GM23338 (cell line): Measurements from ENCODE around the gene FCN1.

ENCODE experiments used
- CREB1 ChIP-seq: fragments of 250-450 bp; sonication (Bioruptor Pico); IDR thresholded peaks from 2 replicates; pipeline ENCODE4 v1.5.0; 2020; ENCODE audit warnings: low read depth, mild to moderate bottlenecking, moderate library complexity
- CTCF ChIP-seq, 2 experiments: fragments of 200-600 bp in 1 of 2; sonication (generic) in 1 of 2; conservative IDR thresholded peaks; 2 replicates each; pipeline versions ENCODE4 v1.5.1 to v1.6.1; 2016 to 2017; ENCODE audit warnings: antibody characterized with exemption in 2 of 2, low read depth in 2 of 2, mild to moderate bottlenecking in 2 of 2, moderate library complexity in 1 of 2
- EZH2phosphoT487 ChIP-seq: fragments of 200-600 bp; sonication (generic); IDR thresholded peaks from one replicate; pipeline ENCODE4 v1.8.1; 2018; ENCODE audit warnings: antibody characterized with exemption; ENCODE audit not compliant: unreplicated experiment
- POLR2AphosphoS5 ChIP-seq: IDR thresholded peaks from 2 replicates; pipeline ENCODE4 v1.6.1; 2016; ENCODE audit warnings: antibody characterized with exemption, low read depth
- ZNF331 ChIP-seq: fragments of 250-450 bp; sonication (Bioruptor Pico); IDR thresholded peaks from 2 replicates; pipeline ENCODE4 v1.5.0; 2020; ENCODE audit warnings: low read depth, mild to moderate bottlenecking, moderate library complexity

- TF ChIP-seq CTCF (conservative IDR thresholded peaks at IDR 0.05; ENCODE audit: low read depth in 2 of 2), result no peak
- TF ChIP-seq EZH2phosphoT487, result no peak
- TF ChIP-seq CREB1 (CRISPR knock-in tag), result no peak
- no peak for TF ChIP-seq POLR2AphosphoS5
- no peak for TF ChIP-seq ZNF331
Observed at GRCh38 chr9:134882204-134882785, 35.4 kb downstream of the FCN1 start.
